ENCODE data around the gene NAP1L5. TPM values are rescaled to one million over a fixed set of nuclear protein-coding genes. Genes with fewer than 3 reads are reported as not detected.

NAP1L5 gene
- total and polyA plus RNA-seq, 5 donors from 2014 or later: 1.8 to 9.0 (median 2.4) TPM

- no peaks in the 10 kb centered on the region for H3K27me3 Mint-ChIP-seq
- DNase-seq (no peak), ATAC-seq (ENCODE audit: low read depth in 2 of 2) (no peak)
- no peak overlapping the region for H3K27ac Mint-ChIP-seq
- peaks cover 0 to 2% (median 0%) of the 10 kb centered on the region in 7 donors for H3K9me3 Mint-ChIP-seq
- H3K36me3 ChIP-seq (ENCODE audit: control insufficient read depth, insufficient read depth, low read length): peaks cover 69% of the 10 kb centered on the region
- peaks cover 0 to 4% of the 10 kb centered on the region in 2 experiments for H3K9me3 ChIP-seq (ENCODE audit: control insufficient read depth in 2 of 2, low read length in 2 of 2)
- H3K4me1 Mint-ChIP-seq: peaks cover 0 to 8% (median 1%) of the 10 kb centered on the region in 4 donors
- H3K27me3 ChIP-seq (ENCODE audit: control insufficient read depth, insufficient read depth, low read length): no peaks in the 10 kb centered on the region
- H3K4me3 Mint-ChIP-seq: no peak overlapping the region
- H3K4me3 ChIP-seq (ENCODE audit: low read depth, low read length): no peak overlapping the region
- H3K27ac ChIP-seq (ENCODE audit: insufficient read depth, low read length, poor library complexity, severe bottlenecking): no peak overlapping the region
- no peaks in the 10 kb centered on the region for H3K4me1 ChIP-seq (ENCODE audit: control insufficient read depth, insufficient read depth, low read length, poor library complexity, severe bottlenecking)
- H3K36me3 Mint-ChIP-seq: peaks cover 74% of the 10 kb centered on the region
Observed at GRCh38 chr4:88681209-88681608, 16.4 kb downstream of the NAP1L5 start.

DNA sequence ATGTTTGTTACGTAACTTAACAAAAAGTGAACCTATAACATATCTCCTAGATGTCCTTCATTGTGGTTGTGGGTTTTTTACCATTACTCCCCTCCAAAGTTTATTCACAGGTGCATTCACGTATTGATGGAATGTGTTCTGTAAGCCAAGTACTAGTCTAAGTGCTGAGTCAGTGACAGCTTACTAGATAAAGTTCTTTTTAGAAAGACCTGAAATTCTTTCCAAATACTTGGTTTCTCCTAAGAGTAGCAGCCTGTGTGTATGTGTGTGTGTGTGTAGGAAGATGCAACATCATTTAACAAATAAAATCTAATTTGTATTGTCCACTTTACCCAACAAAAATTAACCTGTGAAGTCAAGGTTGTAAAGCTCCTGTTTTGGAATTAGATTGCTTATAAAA, 22.1 kb downstream of the NAP1L5 start:
- Histone ChIP-seq H3K27me3 (ENCODE audit: control insufficient read depth, insufficient read depth, low read length) (no peaks in the 10 kb centered on the region), H3K27ac (ENCODE audit: insufficient read depth, low read length, poor library complexity, severe bottlenecking) (no peak overlapping the region), H3K4me1 (ENCODE audit: control insufficient read depth, insufficient read depth, low read length, poor library complexity, severe bottlenecking) (no peaks in the 10 kb centered on the region), H3K4me3 (ENCODE audit: low read depth, low read length) (no peak overlapping the region), H3K36me3 (ENCODE audit: control insufficient read depth, insufficient read depth, low read length) (peaks cover 66% of the 10 kb centered on the region), H3K9me3 (ENCODE audit: control insufficient read depth in 2 of 2, low read length in 2 of 2) (no peaks in the 10 kb centered on the region)
- H3K27me3 Mint-ChIP-seq: no peaks in the 10 kb centered on the region
- H3K4me3 Mint-ChIP-seq: no peak overlapping the region
- H3K9me3 Mint-ChIP-seq: peaks cover 0 to 2% (median 0%) of the 10 kb centered on the region in 7 donors
- DNase-seq (no peak), ATAC-seq (ENCODE audit: low read depth in 2 of 2) (no peak)
- H3K27ac Mint-ChIP-seq: no peak overlapping the region
- peaks cover 0 to 19% (median 9%) of the 10 kb centered on the region in 4 donors for H3K4me1 Mint-ChIP-seq
- peaks cover 55% of the 10 kb centered on the region for H3K36me3 Mint-ChIP-seq

DNA sequence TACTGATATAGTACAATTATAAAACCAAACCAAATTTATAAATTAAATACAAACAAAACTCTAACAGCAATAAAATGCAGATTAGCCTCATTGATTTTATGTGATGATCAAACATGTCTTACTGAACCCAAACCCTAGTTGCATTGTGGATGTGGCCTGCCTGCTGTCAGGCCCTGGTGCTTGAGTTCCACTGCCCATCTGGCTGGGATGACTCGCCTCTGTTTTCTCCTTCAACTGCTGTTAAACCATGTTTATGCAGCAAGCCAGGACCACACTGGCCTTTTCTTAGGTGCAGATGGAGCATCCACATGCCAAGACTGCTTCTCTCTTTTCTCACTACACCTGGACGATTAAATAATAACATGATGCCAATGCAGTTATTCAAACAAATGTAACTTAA, 22.6 kb downstream of the NAP1L5 start:
- H3K4me1 Mint-ChIP-seq: peaks cover 0 to 19% (median 9%) of the 10 kb centered on the region in 4 donors
- Histone ChIP-seq H3K4me3 (ENCODE audit: low read depth, low read length) (no peak overlapping the region), H3K36me3 (ENCODE audit: control insufficient read depth, insufficient read depth, low read length) (peaks cover 65% of the 10 kb centered on the region), H3K27me3 (ENCODE audit: control insufficient read depth, insufficient read depth, low read length) (no peaks in the 10 kb centered on the region), H3K27ac (ENCODE audit: insufficient read depth, low read length, poor library complexity, severe bottlenecking) (no peak overlapping the region), H3K9me3 (ENCODE audit: control insufficient read depth in 2 of 2, low read length in 2 of 2) (no peaks in the 10 kb centered on the region), H3K4me1 (ENCODE audit: control insufficient read depth, insufficient read depth, low read length, poor library complexity, severe bottlenecking) (no peaks in the 10 kb centered on the region)
- no peak overlapping the region for H3K4me3 Mint-ChIP-seq
- DNase-seq: no peak
- no peaks in the 10 kb centered on the region for H3K27me3 Mint-ChIP-seq
- H3K9me3 Mint-ChIP-seq: peaks cover 0 to 2% (median 0%) of the 10 kb centered on the region in 7 donors
- peaks cover 56% of the 10 kb centered on the region for H3K36me3 Mint-ChIP-seq
- no peak overlapping the region for H3K27ac Mint-ChIP-seq
- no peak for ATAC-seq (ENCODE audit: low read depth in 2 of 2)

GRCh38 chr4:88674565-88674964, 23.1 kb downstream of the NAP1L5 start:
- H3K9me3 ChIP-seq (ENCODE audit: control insufficient read depth in 2 of 2, low read length in 2 of 2): no peaks in the 10 kb centered on the region
- peaks cover 65% of the 10 kb centered on the region for H3K36me3 ChIP-seq (ENCODE audit: control insufficient read depth, insufficient read depth, low read length)
- peak overlapping the region in 1 of 3 donors; percentile 45 for H3K27ac Mint-ChIP-seq
- no peaks in the 10 kb centered on the region for H3K27me3 ChIP-seq (ENCODE audit: control insufficient read depth, insufficient read depth, low read length)
- no peak overlapping the region for H3K4me3 Mint-ChIP-seq
- H3K4me1 ChIP-seq (ENCODE audit: control insufficient read depth, insufficient read depth, low read length, poor library complexity, severe bottlenecking): no peaks in the 10 kb centered on the region
- DNase-seq (no peak), ATAC-seq (ENCODE audit: low read depth in 2 of 2) (no peak)
- H3K36me3 Mint-ChIP-seq: peaks cover 55% of the 10 kb centered on the region
- H3K4me3 ChIP-seq (ENCODE audit: low read depth, low read length): no peak overlapping the region
- H3K27me3 Mint-ChIP-seq: no peaks in the 10 kb centered on the region
- peaks cover 0 to 2% (median 0%) of the 10 kb centered on the region in 7 donors for H3K9me3 Mint-ChIP-seq
- peaks cover 0 to 19% (median 8%) of the 10 kb centered on the region in 4 donors for H3K4me1 Mint-ChIP-seq
- H3K27ac ChIP-seq (ENCODE audit: insufficient read depth, low read length, poor library complexity, severe bottlenecking): no peak overlapping the region

DNA sequence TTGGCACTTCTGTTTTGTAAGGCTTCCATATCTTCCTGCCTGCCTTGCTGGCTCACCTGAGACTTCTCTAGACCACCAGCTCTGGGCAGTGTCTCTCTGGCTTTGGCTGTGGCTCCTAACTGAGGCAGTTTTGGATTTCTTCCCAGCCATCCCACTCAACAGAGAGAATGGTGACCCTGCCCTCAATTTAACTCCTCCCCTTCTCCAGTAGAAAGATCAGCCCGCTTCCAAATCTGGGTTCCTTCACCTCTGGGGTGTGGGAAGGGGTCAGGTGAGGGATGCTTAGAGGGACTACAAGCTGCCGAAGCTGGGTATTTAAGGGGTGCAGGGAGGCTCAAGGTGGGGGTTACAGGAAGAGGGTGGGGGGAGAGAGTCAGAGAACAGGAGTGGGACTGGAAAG, 23.7 kb downstream of the NAP1L5 start:
- Mint-ChIP-seq H3K36me3 (peaks cover 52% of the 10 kb centered on the region), H3K27ac (peak overlapping the region in 1 of 3 donors; percentile 45), H3K4me1 (peaks cover 0 to 14% (median 8%) of the 10 kb centered on the region in 4 donors), H3K4me3 (no peak overlapping the region), H3K27me3 (no peaks in the 10 kb centered on the region), H3K9me3 (peaks cover 0 to 2% (median 0%) of the 10 kb centered on the region in 7 donors)
- Histone ChIP-seq H3K9me3 (ENCODE audit: control insufficient read depth in 2 of 2, low read length in 2 of 2) (no peaks in the 10 kb centered on the region), H3K4me3 (ENCODE audit: low read depth, low read length) (no peak overlapping the region), H3K27ac (ENCODE audit: insufficient read depth, low read length, poor library complexity, severe bottlenecking) (no peak overlapping the region), H3K27me3 (ENCODE audit: control insufficient read depth, insufficient read depth, low read length) (no peaks in the 10 kb centered on the region), H3K4me1 (ENCODE audit: control insufficient read depth, insufficient read depth, low read length, poor library complexity, severe bottlenecking) (no peaks in the 10 kb centered on the region), H3K36me3 (ENCODE audit: control insufficient read depth, insufficient read depth, low read length) (peaks cover 64% of the 10 kb centered on the region)
- ATAC-seq (ENCODE audit: low read depth in 2 of 2): no peak
- no peak for DNase-seq

DNA sequence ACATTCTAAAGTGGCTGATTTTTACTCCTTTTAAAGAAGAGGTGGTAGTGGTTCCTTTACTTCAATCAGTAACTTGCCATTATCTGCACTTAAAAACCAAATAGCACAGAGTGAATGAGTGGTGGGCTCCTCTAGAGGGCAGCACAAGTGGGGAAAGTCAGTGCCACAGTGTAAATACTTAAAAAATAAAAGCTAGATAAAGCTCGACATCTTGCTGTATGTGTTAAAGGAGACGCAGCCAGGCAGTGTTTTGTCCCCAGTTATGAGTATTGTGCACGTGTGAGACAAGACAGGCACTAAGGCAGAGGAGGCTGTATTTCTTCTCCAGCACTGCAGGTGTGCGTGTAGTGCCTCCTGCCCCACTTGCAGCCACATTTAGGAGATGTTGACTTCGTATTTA, 24.6 kb downstream of the NAP1L5 start:
- Mint-ChIP-seq H3K9me3 (peaks cover 0 to 2% (median 0%) of the 10 kb centered on the region in 7 donors), H3K27ac (no peak overlapping the region), H3K27me3 (no peaks in the 10 kb centered on the region), H3K4me1 (peaks cover 0 to 11% (median 8%) of the 10 kb centered on the region in 4 donors), H3K36me3 (peaks cover 51% of the 10 kb centered on the region), H3K4me3 (no peak overlapping the region)
- Histone ChIP-seq H3K36me3 (ENCODE audit: control insufficient read depth, insufficient read depth, low read length) (peaks cover 60% of the 10 kb centered on the region), H3K9me3 (ENCODE audit: control insufficient read depth in 2 of 2, low read length in 2 of 2) (no peaks in the 10 kb centered on the region), H3K27ac (ENCODE audit: insufficient read depth, low read length, poor library complexity, severe bottlenecking) (no peak overlapping the region), H3K27me3 (ENCODE audit: control insufficient read depth, insufficient read depth, low read length) (no peaks in the 10 kb centered on the region), H3K4me1 (ENCODE audit: control insufficient read depth, insufficient read depth, low read length, poor library complexity, severe bottlenecking) (no peaks in the 10 kb centered on the region), H3K4me3 (ENCODE audit: low read depth, low read length) (no peak overlapping the region)
- no peak for ATAC-seq (ENCODE audit: low read depth in 2 of 2)
- peak in 2 of 3 donors; percentile 26 to 56 for DNase-seq

DNA sequence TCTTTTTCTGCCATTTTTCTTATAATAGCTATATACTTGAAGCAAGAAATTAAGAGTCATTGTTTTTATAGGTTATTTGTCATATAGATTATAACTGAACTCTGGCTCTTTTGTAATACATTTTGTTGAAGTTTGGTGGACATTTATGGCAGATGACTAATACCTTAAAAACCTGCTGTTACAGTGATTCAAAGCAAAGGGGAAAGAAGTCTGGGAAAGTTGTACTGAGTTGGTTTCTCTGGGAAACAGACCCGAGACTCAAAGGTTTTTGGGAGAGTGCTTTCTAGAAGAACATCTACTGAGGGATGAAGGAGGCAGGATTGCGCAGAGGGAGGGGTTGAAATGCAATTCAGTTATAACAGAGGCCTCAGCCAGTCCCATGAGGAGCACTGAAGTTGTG, 35.9 kb downstream of the NAP1L5 start:
- Mint-ChIP-seq H3K9me3 (peaks cover 0 to 1% (median 0%) of the 10 kb centered on the region in 7 donors), H3K4me3 (no peak overlapping the region), H3K4me1 (peaks cover 13 to 24% (median 18%) of the 10 kb centered on the region in 4 donors), H3K27ac (no peak overlapping the region), H3K36me3 (peaks cover 69% of the 10 kb centered on the region), H3K27me3 (no peaks in the 10 kb centered on the region)
- Histone ChIP-seq H3K4me3 (ENCODE audit: low read depth, low read length) (no peak overlapping the region), H3K27me3 (ENCODE audit: control insufficient read depth, insufficient read depth, low read length) (no peaks in the 10 kb centered on the region), H3K4me1 (ENCODE audit: control insufficient read depth, insufficient read depth, low read length, poor library complexity, severe bottlenecking) (no peaks in the 10 kb centered on the region), H3K36me3 (ENCODE audit: control insufficient read depth, insufficient read depth, low read length) (peaks cover 57% of the 10 kb centered on the region), H3K9me3 (ENCODE audit: control insufficient read depth in 2 of 2, low read length in 2 of 2) (no peaks in the 10 kb centered on the region), H3K27ac (ENCODE audit: insufficient read depth, low read length, poor library complexity, severe bottlenecking) (no peak overlapping the region)
- ATAC-seq (ENCODE audit: low read depth in 2 of 2) (no peak), DNase-seq (no peak)

Measured in CD4-positive, CD25-positive, alpha-beta regulatory T cell (primary cell).